Hepatocyte (in vitro differentiated cells): ENCODE results near the gene TBC1D4. TPM values are rescaled to one million over a fixed set of nuclear protein-coding genes. Genes with fewer than 3 reads are reported as not detected.

Experiments
- DNase-seq: peaks from one replicate; pipeline ENCODE4 v3.0.0-alpha.2; 2016; ENCODE audit warnings: low spot score
- H2AFZ ChIP-seq: fragments of 200-600 bp; sonication (generic); 2 replicates; pipeline ENCODE4 v1.6.0; 2016; ENCODE audit warnings: antibody characterized with exemption, mild to moderate bottlenecking
- H3K27ac ChIP-seq: fragments of 200-600 bp; sonication (generic); 2 replicates; pipeline ENCODE4 v1.5.1; 2016; ENCODE audit warnings: mild to moderate bottlenecking
- H3K27me3 ChIP-seq: fragments of 200-600 bp; sonication (generic); 2 replicates; pipeline ENCODE4 v1.6.1; 2016
- H3K36me3 ChIP-seq: fragments of 200-600 bp; sonication (generic); replicated peaks from 2 replicates; pipeline ENCODE4 v1.5.1; 2016; ENCODE audit warnings: low read depth; ENCODE audit not compliant: insufficient read depth
- H3K4me1 ChIP-seq: fragments of 200-600 bp; sonication (generic); 2 replicates; pipeline ENCODE4 v1.5.1; 2016; ENCODE audit warnings: mild to moderate bottlenecking, moderate library complexity; ENCODE audit not compliant: insufficient read depth
- H3K4me2 ChIP-seq: fragments of 200-600 bp; sonication (generic); 2 replicates; pipeline ENCODE4 v1.6.0; 2016
- H3K4me3 ChIP-seq: fragments of 200-600 bp; sonication (generic); 2 replicates; pipeline ENCODE4 v1.5.1; 2016; ENCODE audit warnings: mild to moderate bottlenecking
- H3K79me2 ChIP-seq: fragments of 200-600 bp; sonication (generic); 2 replicates; pipeline ENCODE4 v1.6.0; 2017; ENCODE audit warnings: mild to moderate bottlenecking
- H3K9me2 ChIP-seq: fragments of 200-600 bp; sonication (generic); replicated peaks from 2 replicates; pipeline ENCODE4 v1.6.0; 2017; ENCODE audit warnings: mild to moderate bottlenecking; ENCODE audit not compliant: insufficient read depth
- H3K9me3 ChIP-seq: fragments of 200-600 bp; sonication (generic); 2 replicates; pipeline ENCODE4 v1.5.1; 2016; ENCODE audit warnings: low read depth, mild to moderate bottlenecking
- H4K20me1 ChIP-seq: fragments of 200-600 bp; sonication (generic); 2 replicates; pipeline ENCODE4 v1.6.0; 2016; ENCODE audit warnings: mild to moderate bottlenecking; ENCODE audit not compliant: insufficient read depth, poor library complexity, severe bottlenecking
- EZH2 ChIP-seq: fragments of 200-600 bp; sonication (generic); IDR thresholded peaks from 2 replicates; pipeline ENCODE4 v1.6.1; 2016; ENCODE audit warnings: antibody characterized with exemption, mild to moderate bottlenecking, borderline replicate concordance
- EZH2phosphoT487 ChIP-seq: fragments of 200-600 bp; sonication (generic); IDR thresholded peaks from one replicate; pipeline ENCODE4 v1.6.1; 2018; ENCODE audit warnings: antibody characterized with exemption, mild to moderate bottlenecking, low read depth, moderate library complexity; ENCODE audit not compliant: unreplicated experiment, severe bottlenecking
- WGBS: methylation state at CpG from one replicate; pipeline ENCODE4 v1.1.6; 2016; ENCODE audit warnings: low lambda C conversion rate; ENCODE audit errors: missing lambda C conversion rate; 5-methylcytosine and 5-hydroxymethylcytosine counted together
- polyA plus RNA-seq: library from polyadenylated mRNA; unstranded; fragments of >200 nt; fragmentation: Nextera tagmentation; extraction: Ambion mirVana; gene quantifications from 2 replicates; pipeline ENCODE4 v1.2.1, GENCODE V29; 2016
- total RNA-seq: library from RNA; depleted of rRNA; stranded (reverse); fragments of >200 nt; gene quantifications from 2 replicates; pipeline ENCODE4 v1.2.3, GENCODE V29; 2014
- TF ChIP-seq, protein P1 (sequence below): fragments of 200-600 bp; sonication (generic); IDR thresholded peaks from 2 replicates; pipeline ENCODE4 v1.5.1; 2016; ENCODE audit warnings: antibody characterized with exemption, mild to moderate bottlenecking; ENCODE audit not compliant: poor library complexity

TBC1D4 gene
- total and polyA plus RNA-seq, 2 experiments from 2014 or later: 7.6 to 17.1 TPM

DNA sequence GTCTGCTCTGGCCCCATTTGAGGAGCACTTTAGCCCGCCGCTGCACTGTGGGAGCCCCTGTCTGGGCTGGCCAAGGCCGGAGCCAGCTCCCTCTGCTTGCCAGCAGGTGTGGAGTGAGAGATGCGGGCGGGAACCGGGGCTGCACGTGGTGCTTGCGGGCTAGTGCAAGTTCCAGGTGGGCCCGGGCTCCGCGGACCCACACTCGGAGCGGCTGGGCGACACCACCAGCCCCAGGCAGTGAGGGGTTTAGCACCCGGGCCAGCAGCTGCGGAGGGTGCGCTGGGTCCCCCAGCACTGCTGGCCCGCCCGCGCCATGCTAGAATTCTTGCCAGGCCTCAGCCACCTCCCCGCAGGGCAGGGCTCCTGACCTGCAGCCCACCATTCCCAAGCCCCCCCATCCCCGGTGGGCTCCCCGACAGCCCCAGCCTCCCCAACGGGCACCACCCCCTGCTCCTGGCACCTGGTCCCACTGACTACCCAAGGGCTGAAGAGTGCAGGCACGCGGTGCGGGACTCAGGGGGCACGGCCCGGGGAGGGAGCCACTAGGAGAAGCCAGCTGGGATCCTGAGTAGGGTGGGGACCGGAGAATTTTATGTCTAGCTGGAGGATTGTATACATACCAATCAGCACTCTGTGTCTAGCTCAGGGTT lies 36.6 kb upstream of the TBC1D4 start:
- TF ChIP-seq, protein P1, sequence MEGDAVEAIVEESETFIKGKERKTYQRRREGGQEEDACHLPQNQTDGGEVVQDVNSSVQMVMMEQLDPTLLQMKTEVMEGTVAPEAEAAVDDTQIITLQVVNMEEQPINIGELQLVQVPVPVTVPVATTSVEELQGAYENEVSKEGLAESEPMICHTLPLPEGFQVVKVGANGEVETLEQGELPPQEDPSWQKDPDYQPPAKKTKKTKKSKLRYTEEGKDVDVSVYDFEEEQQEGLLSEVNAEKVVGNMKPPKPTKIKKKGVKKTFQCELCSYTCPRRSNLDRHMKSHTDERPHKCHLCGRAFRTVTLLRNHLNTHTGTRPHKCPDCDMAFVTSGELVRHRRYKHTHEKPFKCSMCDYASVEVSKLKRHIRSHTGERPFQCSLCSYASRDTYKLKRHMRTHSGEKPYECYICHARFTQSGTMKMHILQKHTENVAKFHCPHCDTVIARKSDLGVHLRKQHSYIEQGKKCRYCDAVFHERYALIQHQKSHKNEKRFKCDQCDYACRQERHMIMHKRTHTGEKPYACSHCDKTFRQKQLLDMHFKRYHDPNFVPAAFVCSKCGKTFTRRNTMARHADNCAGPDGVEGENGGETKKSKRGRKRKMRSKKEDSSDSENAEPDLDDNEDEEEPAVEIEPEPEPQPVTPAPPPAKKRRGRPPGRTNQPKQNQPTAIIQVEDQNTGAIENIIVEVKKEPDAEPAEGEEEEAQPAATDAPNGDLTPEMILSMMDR: no peak
- TF ChIP-seq EZH2 (no peak), EZH2phosphoT487 (no peak)
- 98% methylated on average over 14 of the region's 30 CpGs for WGBS
- H3K36me3 ChIP-seq: no peaks in the 10 kb centered on the region

DNA sequence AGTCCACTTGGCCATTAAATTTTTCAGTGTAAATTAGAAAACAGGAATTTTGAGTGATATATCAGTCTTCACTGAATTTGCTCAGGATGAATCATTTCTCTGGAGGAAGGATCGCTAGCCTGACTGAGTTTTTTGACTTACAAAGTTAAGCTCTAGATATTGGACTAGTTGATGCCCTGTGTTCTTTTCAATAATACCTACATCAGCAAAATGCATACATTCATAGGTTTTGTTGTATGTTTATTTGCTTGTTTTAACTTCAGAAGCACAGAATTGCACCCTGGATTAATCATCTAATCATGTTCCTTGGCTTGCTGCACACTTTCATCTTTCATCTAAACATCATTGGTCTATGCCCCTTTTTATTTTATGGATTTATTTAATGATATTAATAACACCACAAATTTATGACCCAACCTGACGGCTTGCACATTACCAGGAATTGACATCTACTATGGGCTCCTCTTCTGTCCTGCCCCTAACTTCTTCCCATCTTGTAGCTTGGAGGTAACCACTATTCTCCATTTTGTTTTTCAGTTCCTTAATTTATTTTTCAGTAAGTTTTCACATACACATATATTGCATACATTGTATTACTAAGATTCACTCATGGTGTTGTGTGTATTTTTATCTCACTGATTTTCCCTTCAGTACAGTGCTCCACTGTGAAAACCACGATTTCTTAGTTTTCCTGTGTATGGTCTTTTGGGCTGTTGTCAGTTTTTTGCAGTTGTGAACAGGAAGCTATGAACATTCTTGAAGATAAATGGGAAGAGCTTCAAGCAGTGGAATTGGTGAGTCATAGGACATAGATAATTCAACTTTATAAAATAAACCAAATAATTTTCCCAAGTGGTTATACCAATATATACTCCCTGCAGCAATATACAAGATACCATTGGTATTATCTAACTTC lies 32.4 kb upstream of the TBC1D4 start:
- H3K36me3 ChIP-seq: no peaks in the 10 kb centered on the region
- H3K79me2 ChIP-seq: no peaks in the 10 kb centered on the region
- TF ChIP-seq, protein P1: no peak
- TF ChIP-seq EZH2 (no peak), EZH2phosphoT487 (no peak)

More for the DNA sequence above, 36.6 kb upstream of the TBC1D4 start:
- Histone ChIP-seq H3K4me1 (no peaks in the 10 kb centered on the region), H3K4me2 (no peak overlapping the region), H2AFZ (no peak overlapping the region), H3K79me2 (no peaks in the 10 kb centered on the region), H3K27ac (no peak overlapping the region), H3K9me2 (no peaks in the 10 kb centered on the region), H3K27me3 (no peaks in the 10 kb centered on the region), H3K4me3 (no peak overlapping the region), H3K9me3 (no peaks in the 10 kb centered on the region), H4K20me1 (no peaks in the 10 kb centered on the region)
- DNase-seq: no peak

GRCh38 chr13:75513271-75513670 lies 31.3 kb upstream of the TBC1D4 start:
- 94% methylated on average over 5 of the region's 5 CpGs for WGBS
- H3K27me3 ChIP-seq: no peaks in the 10 kb centered on the region
- no peak for TF ChIP-seq EZH2
- TF ChIP-seq, protein P1: no peak
- TF ChIP-seq EZH2phosphoT487: no peak
- H4K20me1 ChIP-seq: no peaks in the 10 kb centered on the region
- H3K36me3 ChIP-seq: no peaks in the 10 kb centered on the region
- H2AFZ ChIP-seq: no peak overlapping the region
- H3K4me3 ChIP-seq: no peak overlapping the region
- H3K79me2 ChIP-seq: no peaks in the 10 kb centered on the region
- no peaks in the 10 kb centered on the region for H3K9me3 ChIP-seq
- H3K4me2 ChIP-seq: no peak overlapping the region
- H3K4me1 ChIP-seq: no peaks in the 10 kb centered on the region
- no peak for DNase-seq
- no peaks in the 10 kb centered on the region for H3K9me2 ChIP-seq
- H3K27ac ChIP-seq: no peak overlapping the region

More for the DNA sequence above, 32.4 kb upstream of the TBC1D4 start:
- no peaks in the 10 kb centered on the region for H3K4me1 ChIP-seq
- H3K4me2 ChIP-seq: no peak overlapping the region
- no peaks in the 10 kb centered on the region for H4K20me1 ChIP-seq
- no peak overlapping the region for H2AFZ ChIP-seq
- H3K27me3 ChIP-seq: no peaks in the 10 kb centered on the region
- no peaks in the 10 kb centered on the region for H3K9me2 ChIP-seq
- no peak overlapping the region for H3K27ac ChIP-seq
- no peaks in the 10 kb centered on the region for H3K9me3 ChIP-seq
- no peak overlapping the region for H3K4me3 ChIP-seq
- 86% methylated on average over 3 of the region's 3 CpGs for WGBS
- DNase-seq: no peak
